Epithelial cell of esophagus (primary cell): Measurements from ENCODE around the gene SNX10.

Experiments used
- DNase-seq: peaks from one replicate; pipeline ENCODE4 v3.0.0; 2010; ENCODE audit warnings: low read depth
- H3K4me3 ChIP-seq: 2 replicates; pipeline ENCODE4 v1.5.1; 2011; ENCODE audit warnings: mild to moderate bottlenecking, low read length, control low read depth
- TF ChIP-seq, protein P1 (sequence below): IDR thresholded peaks from 2 replicates; pipeline ENCODE4 v1.5.1; 2011; ENCODE audit warnings: low read depth, mild to moderate bottlenecking, low read length, control low read depth, inconsistent platforms; ENCODE audit not compliant: insufficient read depth; ENCODE audit errors: missing control alignments

The SNX10 gene

DNA sequence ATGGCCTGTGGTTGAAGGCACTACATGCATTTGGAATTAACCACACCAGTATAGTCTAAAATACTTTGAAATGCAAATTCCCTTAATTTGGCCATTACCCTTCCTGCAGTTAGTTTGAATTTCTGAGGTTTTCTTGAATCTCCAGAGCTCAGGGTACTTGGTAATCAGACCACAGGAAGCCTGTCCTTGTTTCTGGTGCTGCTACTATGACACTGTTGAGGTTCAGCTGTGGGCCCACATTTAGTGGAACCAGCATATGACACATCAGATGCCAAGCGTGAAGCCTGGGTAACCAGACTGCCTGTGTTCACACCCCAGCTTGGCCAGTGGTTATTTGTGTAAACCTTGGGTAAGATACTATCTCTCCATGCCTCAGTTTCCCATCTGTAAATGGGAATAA is 124.3 kb downstream of the SNX10 start:
- no peak for DNase-seq
- TF ChIP-seq, protein P1, sequence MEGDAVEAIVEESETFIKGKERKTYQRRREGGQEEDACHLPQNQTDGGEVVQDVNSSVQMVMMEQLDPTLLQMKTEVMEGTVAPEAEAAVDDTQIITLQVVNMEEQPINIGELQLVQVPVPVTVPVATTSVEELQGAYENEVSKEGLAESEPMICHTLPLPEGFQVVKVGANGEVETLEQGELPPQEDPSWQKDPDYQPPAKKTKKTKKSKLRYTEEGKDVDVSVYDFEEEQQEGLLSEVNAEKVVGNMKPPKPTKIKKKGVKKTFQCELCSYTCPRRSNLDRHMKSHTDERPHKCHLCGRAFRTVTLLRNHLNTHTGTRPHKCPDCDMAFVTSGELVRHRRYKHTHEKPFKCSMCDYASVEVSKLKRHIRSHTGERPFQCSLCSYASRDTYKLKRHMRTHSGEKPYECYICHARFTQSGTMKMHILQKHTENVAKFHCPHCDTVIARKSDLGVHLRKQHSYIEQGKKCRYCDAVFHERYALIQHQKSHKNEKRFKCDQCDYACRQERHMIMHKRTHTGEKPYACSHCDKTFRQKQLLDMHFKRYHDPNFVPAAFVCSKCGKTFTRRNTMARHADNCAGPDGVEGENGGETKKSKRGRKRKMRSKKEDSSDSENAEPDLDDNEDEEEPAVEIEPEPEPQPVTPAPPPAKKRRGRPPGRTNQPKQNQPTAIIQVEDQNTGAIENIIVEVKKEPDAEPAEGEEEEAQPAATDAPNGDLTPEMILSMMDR: no peak
- no peak overlapping the region for H3K4me3 ChIP-seq

GRCh38 chr7:26417911-26418413 is 126.3 kb downstream of the SNX10 start:
- TF ChIP-seq, protein P1: no peak
- H3K4me3 ChIP-seq: no peak overlapping the region
- no peak for DNase-seq

DNA sequence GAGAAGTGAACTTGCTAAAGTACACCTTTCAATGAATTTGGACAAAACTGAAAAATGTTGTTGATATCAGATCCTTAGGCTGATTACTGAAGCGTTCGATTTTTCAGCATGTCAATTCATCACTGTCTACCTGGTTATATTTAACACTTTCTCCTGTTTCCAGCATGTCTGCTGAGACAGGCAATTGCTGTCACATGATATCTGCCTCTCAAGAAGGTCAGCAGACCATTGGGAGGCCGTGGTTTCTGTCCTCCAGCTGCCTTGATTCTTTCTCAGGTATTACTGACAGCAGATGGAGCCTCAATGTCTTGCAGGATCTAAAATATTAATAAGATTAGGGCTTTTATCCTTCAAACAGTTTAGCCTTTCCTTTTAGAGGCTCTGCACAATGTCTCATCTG is 127.5 kb downstream of the SNX10 start:
- no peak overlapping the region for H3K4me3 ChIP-seq
- TF ChIP-seq, protein P1: no peak
- no peak for DNase-seq

- H3K4me3 ChIP-seq: no peak overlapping the region
- TF ChIP-seq, protein P1: no peak
Measured at GRCh38 chr7:26420422-26421019, 128.9 kb downstream of the SNX10 start.

DNA sequence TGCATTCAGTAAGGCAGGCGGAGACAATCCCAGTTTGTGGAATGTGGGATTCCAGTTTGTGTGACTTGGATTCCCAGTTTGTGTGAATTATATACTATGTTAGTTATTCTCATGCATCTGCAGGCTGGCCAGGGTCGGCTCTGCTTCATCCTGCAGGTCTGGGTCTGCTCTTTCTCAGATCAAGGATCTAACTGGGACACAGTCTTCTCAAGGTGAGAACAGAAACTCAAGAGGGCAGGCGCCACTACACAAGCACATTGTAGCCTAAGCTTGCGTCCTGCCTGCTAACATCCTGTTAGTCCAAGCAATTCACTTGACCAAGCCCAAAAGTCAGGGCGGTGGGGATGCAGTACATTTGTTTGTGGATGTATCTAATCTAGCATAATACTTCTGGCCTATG is 131.1 kb downstream of the SNX10 start:
- no peak overlapping the region for H3K4me3 ChIP-seq
- TF ChIP-seq, protein P1: no peak
- DNase-seq: no peak

More at GRCh38 chr7:26420422-26421019, 128.9 kb downstream of the SNX10 start:
- no peak for DNase-seq

DNA sequence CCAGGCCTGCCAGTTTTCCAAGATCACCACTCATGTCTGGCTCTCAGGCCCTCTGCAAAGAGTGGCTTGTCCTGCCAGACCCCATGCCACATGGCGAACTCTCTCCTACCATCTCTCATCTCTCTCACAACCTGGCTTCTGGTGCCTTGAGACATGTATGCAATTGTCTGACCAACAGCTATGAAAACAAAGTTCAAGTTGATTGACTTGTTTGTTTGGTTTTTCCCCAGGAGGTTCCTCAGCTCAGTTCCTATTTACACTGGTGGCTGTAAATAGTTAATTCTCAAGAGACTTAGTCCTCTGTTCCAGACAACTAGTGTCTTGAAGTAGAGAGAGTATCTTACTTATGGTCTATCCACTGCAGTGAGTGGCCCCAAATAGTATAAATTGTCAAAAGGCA is 131.8 kb downstream of the SNX10 start:
- peak; percentile 16 for DNase-seq
- H3K4me3 ChIP-seq: no peak overlapping the region
- TF ChIP-seq, protein P1: no peak
